K562 (cell line): ENCODE measurements around the gene LRP1. TPM values are rescaled to one million over a fixed set of nuclear protein-coding genes. Genes with fewer than 3 reads are reported as not detected.

Source experiments
- BDP1 ChIP-seq: IDR thresholded peaks from 3 replicates; pipeline ENCODE4 v1.6.1; 2011; ENCODE audit not compliant: insufficient read length, insufficient read depth
- BRF2 ChIP-seq: IDR thresholded peaks from 3 replicates; pipeline ENCODE4 v1.6.1; 2011; ENCODE audit warnings: borderline replicate concordance, mild to moderate bottlenecking; ENCODE audit not compliant: insufficient read length, insufficient read depth
- ELK3 ChIP-seq: fragments of 450-650 bp; formaldehyde crosslinking; IDR thresholded peaks from 2 replicates; pipeline ENCODE4 v1.4.0; 2020; ENCODE audit warnings: mild to moderate bottlenecking
- HMGXB4 ChIP-seq: sonication (generic); formaldehyde crosslinking; IDR thresholded peaks from 2 replicates; pipeline ENCODE4 v1.8.1; 2023; ENCODE audit warnings: mild to moderate bottlenecking, missing genetic modification reagents
- HNRNPL ChIP-seq: fragments of 200-400 bp; formaldehyde crosslinking; IDR thresholded peaks from 2 replicates; pipeline ENCODE4 v1.6.1; 2017; ENCODE audit warnings: low read depth, mild to moderate bottlenecking, low read length
- KDM2B ChIP-seq: fragments of 250-450 bp; sonication (Bioruptor Pico); IDR thresholded peaks from 2 replicates; pipeline ENCODE4 v1.8.0; 2021; ENCODE audit warnings: mild to moderate bottlenecking, moderate library complexity
- MTA3 ChIP-seq: fragments of 450-650 bp; formaldehyde crosslinking; IDR thresholded peaks from 2 replicates; pipeline ENCODE4 v1.6.1; 2017; ENCODE audit warnings: mild to moderate bottlenecking, borderline replicate concordance
- NBN ChIP-seq: fragments of 450-650 bp; IDR thresholded peaks from 2 replicates; pipeline ENCODE4 v1.6.1; 2016; ENCODE audit warnings: low read depth, mild to moderate bottlenecking
- NFXL1 ChIP-seq: fragments of 450-650 bp; formaldehyde crosslinking; IDR thresholded peaks from 2 replicates; pipeline ENCODE4 v1.4.0; 2021; ENCODE audit warnings: mild to moderate bottlenecking
- SMC3 ChIP-seq: conservative IDR thresholded peaks from 2 replicates; pipeline ENCODE4 v1.6.1; 2011; ENCODE audit warnings: low read depth, low read length, improper control_type of control experiment; ENCODE audit not compliant: insufficient read depth
- XRCC4 ChIP-seq: IDR thresholded peaks from one replicate; pipeline ENCODE4 v1.6.1; 2011; ENCODE audit not compliant: insufficient read depth, insufficient read length; ENCODE audit errors: extremely low read depth
- ZNF174 ChIP-seq: fragments of 250-450 bp; sonication (Bioruptor Pico); IDR thresholded peaks from 2 replicates; pipeline ENCODE4 v1.4.0; 2020; ENCODE audit warnings: mild to moderate bottlenecking
- polyA plus RNA-seq, 8 experiments: library from polyadenylated mRNA; depleted of rRNA in 4 of 8; stranded (reverse) in 5 of 8; unstranded in 3 of 8; fragments of >200 nt; fragmentation: Nextera tagmentation in 2 of 8; fragmentation: Illumina TruSeq in 1 of 8; extraction: Ambion mirVana in 2 of 8; extraction: Trizol in 1 of 8; gene quantifications; 2 replicates each; pipeline versions ENCODE4 v1.2.1 to v1.2.3, GENCODE V29; 2011 to 2014; ENCODE audit warnings: inconsistent platforms in 1 of 8, missing spikeins in 1 of 8
- total RNA-seq, 7 experiments: library from RNA; depleted of rRNA in 6 of 7; stranded (reverse); fragments of >200 nt in 6 of 7; fragmentation: Illumina TruSeq in 2 of 7; extraction: Trizol in 2 of 7; gene quantifications; 2 replicates each; pipeline versions ENCODE4 v1.2.1 to v1.2.3, GENCODE V29; 2011 to 2021; ENCODE audit warnings: low replicate concordance in 1 of 7
- TF ChIP-seq, protein P1 (sequence below): sonication (generic); formaldehyde crosslinking; IDR thresholded peaks from 2 replicates; pipeline ENCODE4 v1.8.0; 2022; ENCODE audit warnings: mild to moderate bottlenecking, missing genetic modification reagents, borderline replicate concordance
- TF ChIP-seq, protein P2 (sequence below): fragments of 250-450 bp; sonication (Bioruptor Pico); IDR thresholded peaks from 2 replicates; pipeline ENCODE4 v1.5.0; 2021; ENCODE audit warnings: mild to moderate bottlenecking, moderate library complexity
- TF ChIP-seq, protein P3 (sequence below): fragments of 450-650 bp; IDR thresholded peaks from 2 replicates; pipeline ENCODE4 v1.6.1; 2016; ENCODE audit warnings: mild to moderate bottlenecking

The LRP1 gene
- total and polyA plus RNA-seq, 9 of the 15 experiments (the other 6 are each of a cell fraction or from before 2014, with no cell fraction given), result 0.04 to 0.64 (median 0.19) TPM; not detected in 2

GRCh38 chr12:57087691-57088353 is 40.5 kb upstream of the LRP1 start (continued):
- TF ChIP-seq SMC3, result no peak
- TF ChIP-seq, protein P1, sequence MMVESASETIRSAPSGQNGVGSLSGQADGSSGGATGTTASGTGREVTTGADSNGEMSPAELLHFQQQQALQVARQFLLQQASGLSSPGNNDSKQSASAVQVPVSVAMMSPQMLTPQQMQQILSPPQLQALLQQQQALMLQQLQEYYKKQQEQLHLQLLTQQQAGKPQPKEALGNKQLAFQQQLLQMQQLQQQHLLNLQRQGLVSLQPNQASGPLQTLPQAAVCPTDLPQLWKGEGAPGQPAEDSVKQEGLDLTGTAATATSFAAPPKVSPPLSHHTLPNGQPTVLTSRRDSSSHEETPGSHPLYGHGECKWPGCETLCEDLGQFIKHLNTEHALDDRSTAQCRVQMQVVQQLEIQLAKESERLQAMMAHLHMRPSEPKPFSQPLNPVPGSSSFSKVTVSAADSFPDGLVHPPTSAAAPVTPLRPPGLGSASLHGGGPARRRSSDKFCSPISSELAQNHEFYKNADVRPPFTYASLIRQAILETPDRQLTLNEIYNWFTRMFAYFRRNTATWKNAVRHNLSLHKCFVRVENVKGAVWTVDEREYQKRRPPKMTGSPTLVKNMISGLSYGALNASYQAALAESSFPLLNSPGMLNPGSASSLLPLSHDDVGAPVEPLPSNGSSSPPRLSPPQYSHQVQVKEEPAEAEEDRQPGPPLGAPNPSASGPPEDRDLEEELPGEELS (CRISPR knock-in tag), result no peak
- no peak for TF ChIP-seq NFXL1 (CRISPR knock-in tag)
- no peak for TF ChIP-seq BRF2
- TF ChIP-seq KDM2B (CRISPR knock-in tag), result no peak
- no peak for TF ChIP-seq ELK3 (CRISPR knock-in tag)
- TF ChIP-seq NBN, result no peak
- TF ChIP-seq ZNF174 (CRISPR knock-in tag), result no peak
- TF ChIP-seq HMGXB4, result no peak
- TF ChIP-seq, protein P2, sequence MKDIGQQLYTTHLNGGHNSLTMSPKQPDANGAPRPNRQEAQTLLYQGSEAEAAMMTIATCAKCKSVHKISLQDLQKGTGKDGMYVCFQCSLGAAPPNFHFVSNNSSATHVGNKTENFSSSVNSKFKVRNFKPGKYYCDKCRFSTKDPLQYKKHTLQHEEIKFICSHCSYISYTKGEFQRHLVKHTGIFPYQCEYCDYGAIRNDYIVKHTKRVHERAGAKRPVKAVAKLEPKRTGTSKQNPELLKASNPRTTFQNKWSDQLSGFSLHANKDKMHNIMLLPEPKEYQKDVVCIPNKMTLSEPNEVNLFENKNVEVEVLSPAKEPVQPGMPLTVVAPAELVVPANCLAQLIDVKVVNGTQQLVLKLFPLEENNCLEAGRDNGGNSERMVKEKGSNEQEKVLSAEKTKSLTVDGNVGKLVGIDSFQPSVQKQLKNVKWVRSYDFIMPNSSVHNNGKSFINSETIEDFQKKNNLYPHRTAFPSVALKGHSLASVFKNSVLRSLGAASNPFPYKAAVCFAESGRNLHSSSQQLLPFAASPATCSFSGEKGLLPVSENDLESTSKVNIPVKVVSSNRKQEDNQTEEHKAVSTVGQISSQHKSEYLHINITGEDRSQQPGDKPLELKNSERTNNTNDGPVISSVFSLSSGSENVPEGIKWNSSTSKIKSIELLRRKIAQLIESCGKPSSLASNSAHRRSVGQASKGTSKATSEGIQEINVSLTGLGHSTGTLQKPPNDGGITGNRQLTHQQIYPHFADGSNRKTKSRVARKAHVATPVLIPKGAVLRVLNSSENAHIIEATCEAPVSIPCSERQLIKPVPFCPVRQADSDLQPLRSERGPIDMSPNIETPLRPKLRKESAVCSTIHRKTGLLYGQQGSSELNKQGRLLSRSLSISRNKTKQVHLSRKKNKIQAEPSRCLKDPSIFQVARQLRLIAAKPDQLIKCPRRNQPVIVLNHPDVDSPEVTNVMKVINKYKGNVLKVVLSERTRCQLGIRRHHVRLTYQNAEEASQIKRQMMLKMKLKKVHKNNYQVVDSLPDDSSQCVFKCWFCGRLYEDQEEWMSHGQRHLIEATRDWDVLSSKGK (CRISPR knock-in tag), result no peak
- TF ChIP-seq HNRNPL, result no peak
- TF ChIP-seq, protein P3, sequence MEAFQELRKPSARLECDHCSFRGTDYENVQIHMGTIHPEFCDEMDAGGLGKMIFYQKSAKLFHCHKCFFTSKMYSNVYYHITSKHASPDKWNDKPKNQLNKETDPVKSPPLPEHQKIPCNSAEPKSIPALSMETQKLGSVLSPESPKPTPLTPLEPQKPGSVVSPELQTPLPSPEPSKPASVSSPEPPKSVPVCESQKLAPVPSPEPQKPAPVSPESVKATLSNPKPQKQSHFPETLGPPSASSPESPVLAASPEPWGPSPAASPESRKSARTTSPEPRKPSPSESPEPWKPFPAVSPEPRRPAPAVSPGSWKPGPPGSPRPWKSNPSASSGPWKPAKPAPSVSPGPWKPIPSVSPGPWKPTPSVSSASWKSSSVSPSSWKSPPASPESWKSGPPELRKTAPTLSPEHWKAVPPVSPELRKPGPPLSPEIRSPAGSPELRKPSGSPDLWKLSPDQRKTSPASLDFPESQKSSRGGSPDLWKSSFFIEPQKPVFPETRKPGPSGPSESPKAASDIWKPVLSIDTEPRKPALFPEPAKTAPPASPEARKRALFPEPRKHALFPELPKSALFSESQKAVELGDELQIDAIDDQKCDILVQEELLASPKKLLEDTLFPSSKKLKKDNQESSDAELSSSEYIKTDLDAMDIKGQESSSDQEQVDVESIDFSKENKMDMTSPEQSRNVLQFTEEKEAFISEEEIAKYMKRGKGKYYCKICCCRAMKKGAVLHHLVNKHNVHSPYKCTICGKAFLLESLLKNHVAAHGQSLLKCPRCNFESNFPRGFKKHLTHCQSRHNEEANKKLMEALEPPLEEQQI, result no peak
- no peak for TF ChIP-seq MTA3
- TF ChIP-seq XRCC4, result no peak
- no peak for TF ChIP-seq BDP1
